Common myeloid progenitor, CD34-positive (primary cell): Measurements from ENCODE around the gene CUL7.

Experiments
- CTCF ChIA-PET: fragments of 350-600 bp; sonication (Branson Sonifier 250); formaldehyde crosslinking; loops from one replicate; lab custom pipeline; 2021; ENCODE audit warnings: antibody characterized with exemption; lab: Charles Lee
- POLR2A ChIA-PET: fragments of 350-600 bp; sonication (Branson Sonifier 250); formaldehyde crosslinking; loops from one replicate; lab custom pipeline; 2021; ENCODE audit warnings: antibody characterized with exemption; lab: Charles Lee
- DNase-seq, 3 donors: peaks; one replicate each; pipeline versions ENCODE4 v3.0.0 to v3.0.0-alpha.2; 2013
- H3K27ac ChIP-seq, 2 experiments: 1 replicate in 1 of 2; 2 replicates in 1 of 2; pipeline ENCODE4 v1.7.0; 2013; ENCODE audit warnings: inconsistent platforms in 2 of 2, low read length in 2 of 2, mild to moderate bottlenecking in 2 of 2, low read depth in 1 of 2, moderate library complexity in 1 of 2; ENCODE audit not compliant: severe bottlenecking in 2 of 2, insufficient read depth in 1 of 2, poor library complexity in 1 of 2
- H3K27me3 ChIP-seq, 5 experiments: replicated peaks in 2 of 5; 1 replicate in 3 of 5; 2 replicates in 2 of 5; pipeline versions ENCODE4 v1.6.1 to v1.7.0; 2013; ENCODE audit warnings: low read length in 4 of 5, mild to moderate bottlenecking in 2 of 5, moderate library complexity in 2 of 5, inconsistent platforms in 1 of 5; ENCODE audit not compliant: insufficient read depth in 5 of 5, control insufficient read depth in 4 of 5
- H3K36me3 ChIP-seq, 4 experiments: 1 replicate in 2 of 4; 2 replicates in 2 of 4; pipeline versions ENCODE4 v1.6.1 to v1.7.0; 2013; ENCODE audit warnings: low read length in 3 of 4, control low read depth in 1 of 4, mild to moderate bottlenecking in 1 of 4; ENCODE audit not compliant: control insufficient read depth in 4 of 4, insufficient read depth in 4 of 4
- H3K4me1 ChIP-seq, 4 experiments: 1 replicate in 3 of 4; 2 replicates in 1 of 4; pipeline versions ENCODE4 v1.6.1 to v1.7.1; 2013; ENCODE audit warnings: low read length in 3 of 4, mild to moderate bottlenecking in 3 of 4, control low read depth in 1 of 4, inconsistent platforms in 1 of 4, moderate library complexity in 1 of 4; ENCODE audit not compliant: control insufficient read depth in 4 of 4, insufficient read depth in 4 of 4; ENCODE audit errors: control extremely low read depth in 1 of 4
- H3K4me3 ChIP-seq, 7 experiments: 1 replicate in 4 of 7; 2 replicates in 3 of 7; pipeline versions ENCODE4 v1.5.1 to v1.7.0; 2013; ENCODE audit warnings: mild to moderate bottlenecking in 7 of 7, low read length in 6 of 7, moderate library complexity in 6 of 7, inconsistent platforms in 2 of 7, low read depth in 2 of 7, control low read depth in 1 of 7; ENCODE audit not compliant: insufficient read depth in 4 of 7, control insufficient read depth in 1 of 7; ENCODE audit errors: extremely low read depth in 1 of 7
- H3K9me3 ChIP-seq, 5 experiments: 1 replicate in 4 of 5; 2 replicates in 1 of 5; pipeline versions ENCODE4 v1.6.1 to v1.7.1; 2013; ENCODE audit warnings: low read length in 4 of 5, mild to moderate bottlenecking in 2 of 5, inconsistent platforms in 1 of 5, low read depth in 1 of 5, moderate library complexity in 1 of 5; ENCODE audit not compliant: control insufficient read depth in 4 of 5, insufficient read depth in 2 of 5; ENCODE audit errors: control extremely low read depth in 1 of 5
- WGBS: methylation state at CpG from one replicate; pipeline ENCODE4 v1.1.5; 2013; ENCODE audit not compliant: insufficient coverage; 5-methylcytosine and 5-hydroxymethylcytosine counted together

Gene CUL7

GRCh38 chr6:43059168-43060033 lies 5.8 kb upstream of the CUL7 start, which contains the start of the genes KLC4 and MRPL2:
TSS of gene KLC4 (plus strand) at chr6:43059631. CDS start at chr6:43061336, 1,705 bp downstream.
TSS of gene MRPL2 (minus strand) at chr6:43059434. CDS start at chr6:43059381, 53 bp downstream.
- Histone ChIP-seq H3K4me3 (peak within 1 kb of the TSS; percentile 74 to 100 (median 98)), H3K4me1 (peaks cover 9 to 24% (median 18%) of the 10 kb centered on the region in 4 experiments), H3K27ac (peak within 1 kb of the TSS; percentile 97 to 99), H3K27me3 (no peaks in the 10 kb centered on the region), H3K9me3 (no peaks in the 10 kb centered on the region), H3K36me3 (peaks cover 4 to 24% (median 16%) of the 10 kb centered on the region in 4 experiments)
- under 1% methylated on average over 43 of the region's 64 CpGs for WGBS
- CTCF ChIA-PET, result interaction anchor here (0.9 to 2.2 kb wide), 4 partner anchors 10 to 70 kb away, joined by 4 to 8 read pairs (median 6); no protein-coding TSS in a partner anchor
- peak; percentile 99 for DNase-seq
- POLR2A ChIA-PET, result interaction anchor here (0.5 to 1.0 kb wide), 2 partner anchors 81 to 130 kb away, joined by 3 to 4 read pairs; partner anchors contain the start of genes CNPY3 and PEX6

- Histone ChIP-seq H3K27ac (peak overlapping the region; percentile 97 to 99), H3K36me3 (peaks cover 4 to 21% (median 17%) of the 10 kb centered on the region in 4 experiments), H3K4me1 (peaks cover 9 to 30% (median 23%) of the 10 kb centered on the region in 4 experiments), H3K27me3 (no peaks in the 10 kb centered on the region), H3K4me3 (peak overlapping the region in 6 of 7 experiments; percentile 80 to 100 (median 98)), H3K9me3 (no peaks in the 10 kb centered on the region)
- ChIA-PET CTCF (interaction anchor here (0.8 to 2.2 kb wide), 3 partner anchors 13 to 85 kb away, joined by 3 to 8 read pairs (median 6); no protein-coding TSS in a partner anchor), POLR2A (no interaction called here)
- DNase-seq, result peak in 2 of 3 donors; percentile 15 to 20
- no CpG with 5 or more reads among the region's 1 CpG for WGBS
These were observed 4.9 kb upstream of the CUL7 start for GRCh38 chr6:43058531-43058930.

- Histone ChIP-seq H3K27ac (no peak overlapping the region), H3K4me1 (peaks cover 9 to 43% (median 38%) of the 10 kb centered on the region in 4 experiments), H3K4me3 (no peak overlapping the region), H3K36me3 (peaks cover 0 to 32% (median 17%) of the 10 kb centered on the region in 4 experiments), H3K9me3 (no peaks in the 10 kb centered on the region), H3K27me3 (no peaks in the 10 kb centered on the region)
- 100% methylated on average over 4 of the region's 8 CpGs for WGBS
- ChIA-PET CTCF (interaction anchor here (1.3 to 3.0 kb wide), 2 partner anchors 8 to 70 kb away, joined by 3 to 11 read pairs; no protein-coding TSS in a partner anchor), POLR2A (no interaction called here)
- no peak for DNase-seq
These were observed 2.3 kb upstream of the CUL7 start for GRCh38 chr6:43055966-43056365.

- POLR2A ChIA-PET, result interaction anchor here (0.6 to 1.1 kb wide), 5 partner anchors 11 to 1157 kb away, joined by 3 to 7 read pairs (median 5); partner anchors contain the start of genes KLHDC3 and MEA1
- H3K27ac ChIP-seq, result peak overlapping the region; percentile 69 to 90
- no peak for DNase-seq
- H3K4me1 ChIP-seq, result peaks cover 7 to 33% (median 28%) of the 10 kb centered on the region in 4 experiments
- CTCF ChIA-PET, result interaction anchor here (0.6 to 3.0 kb wide), 8 partner anchors 10 to 393 kb away, joined by 3 to 11 read pairs (median 3); partner anchors contain the start of gene KLHDC3
- H3K27me3 ChIP-seq, result no peaks in the 10 kb centered on the region
- H3K9me3 ChIP-seq, result no peaks in the 10 kb centered on the region
- H3K36me3 ChIP-seq, result peaks cover 2 to 44% (median 24%) of the 10 kb centered on the region in 4 experiments
- WGBS, result 89% methylated on average over 14 of the region's 17 CpGs
- peak overlapping the region in 5 of 7 experiments; percentile 81 to 93 (median 84) for H3K4me3 ChIP-seq
These were observed 724 bp upstream of the CUL7 start for GRCh38 chr6:43054206-43054943.

- CTCF ChIA-PET, result interaction anchor here (1.0 to 3.0 kb wide), 5 partner anchors 11 to 89 kb away, joined by 3 to 11 read pairs (median 3); no protein-coding TSS in a partner anchor
- Histone ChIP-seq H3K4me1 (peaks cover 0 to 22% (median 21%) of the 10 kb centered on the region in 4 experiments), H3K27me3 (no peaks in the 10 kb centered on the region), H3K27ac (peak overlapping the region; percentile 64 to 90), H3K9me3 (no peaks in the 10 kb centered on the region), H3K4me3 (peak overlapping the region; percentile 49 to 93 (median 83)), H3K36me3 (peaks cover 3 to 55% (median 29%) of the 10 kb centered on the region in 4 experiments)
- 15% methylated on average over 21 of the region's 22 CpGs for WGBS
- POLR2A ChIA-PET, result interaction anchor here (1.0 to 1.1 kb wide), 2 partner anchors 39 to 75 kb away, joined by 4 to 7 read pairs; partner anchors contain the start of genes KLHDC3 and MEA1
- DNase-seq, result peak in 2 of 3 donors; percentile 18 to 32
These were observed 658 bp downstream of the CUL7 start for GRCh38 chr6:43052842-43053544.
